Transverse colon (tissue), 4 donors: ENCODE results near the gene ZNF497. TPM values are rescaled to one million over a fixed set of nuclear protein-coding genes. Genes with fewer than 3 reads are reported as not detected.

Source experiments
- DNase-seq: peaks from one replicate; pipeline ENCODE4 v3.0.0-alpha.2; 2019
- H3K27ac ChIP-seq, 4 donors: fragments of 200-600 bp; sonication (generic); 2 replicates each; pipeline ENCODE4 v1.5.1; 2016 to 2018; ENCODE audit warnings: inconsistent platforms in 4 of 4
- H3K27me3 ChIP-seq: fragments of 200-600 bp; sonication (generic); 2 replicates; pipeline ENCODE4 v1.5.1; 2017; ENCODE audit warnings: inconsistent platforms
- H3K36me3 ChIP-seq, 4 donors: fragments of 200-600 bp; sonication (generic); 2 replicates each; pipeline ENCODE4 v1.5.1; 2017 to 2019; ENCODE audit warnings: inconsistent platforms in 4 of 4
- H3K4me1 ChIP-seq, 4 donors: fragments of 200-600 bp; sonication (generic); 2 replicates each; pipeline ENCODE4 v1.5.1; 2017 to 2020; ENCODE audit warnings: inconsistent platforms in 4 of 4
- H3K4me3 ChIP-seq, 4 donors: fragments of 200-600 bp; sonication (generic); 1 replicate in 1 of 4; 2 replicates in 3 of 4; pipeline versions ENCODE4 v1.5.1 to v1.6.1; 2017 to 2019; ENCODE audit warnings: inconsistent platforms in 4 of 4
- H3K9me3 ChIP-seq, 2 donors: fragments of 200-600 bp; sonication (generic); 2 replicates each; pipeline ENCODE4 v1.5.1; 2017 to 2019; ENCODE audit warnings: inconsistent platforms in 2 of 2
- CTCF ChIP-seq, 5 experiments: fragments of 200-600 bp in 3 of 5; fragments of 450-650 bp in 2 of 5; sonication (generic) in 3 of 5; IDR thresholded peaks; 1 replicate in 2 of 5; 2 replicates in 3 of 5; pipeline ENCODE4 v1.5.1; 2016 to 2017; ENCODE audit warnings: antibody characterized with exemption in 5 of 5, inconsistent platforms in 3 of 5, mild to moderate bottlenecking in 2 of 5, moderate library complexity in 1 of 5
- EP300 ChIP-seq: sonication (generic); formaldehyde crosslinking; IDR thresholded peaks from one replicate; pipeline ENCODE4 v1.6.1; 2017; ENCODE audit warnings: antibody characterized with exemption, low read depth
- POLR2A ChIP-seq: fragments of 450-650 bp; IDR thresholded peaks from one replicate; pipeline ENCODE4 v1.6.1; 2016; ENCODE audit warnings: antibody characterized with exemption, mild to moderate bottlenecking, moderate library complexity
- POLR2AphosphoS5 ChIP-seq, 3 donors: sonication (generic); formaldehyde crosslinking; IDR thresholded peaks; one replicate each; pipeline ENCODE4 v1.6.1; 2016; ENCODE audit warnings: antibody characterized with exemption in 3 of 3
- WGBS, 2 donors: methylation state at CpG; one replicate each; pipeline ENCODE4 v1.1.5; 2018; ENCODE audit warnings: low coverage in 1 of 2; 5-methylcytosine and 5-hydroxymethylcytosine counted together
- in situ Hi-C, 4 donors: fragments of 200-750 bp; cut with MboI; loops; one replicate each; pipeline versions ENCODE4 v1.15.0 to v1.15.1; 2017; ENCODE audit warnings: low sequenced_read_pairs in 3 of 4, low pct_ligation_motif_present in 1 of 4, low pct_unique_long_range_greater_than_20kb in 1 of 4
- intact Hi-C: fragments of 100-400 bp; cut with DNase I; formaldehyde crosslinking; loops from one replicate; pipeline ENCODE4 v1.15.1; 2023; ENCODE audit warnings: low total_unique reads
- total RNA-seq, 4 donors: library from RNA; depleted of rRNA; stranded (reverse); fragments of >200 nt; gene quantifications; one replicate each; pipeline ENCODE4 v1.1.0, GENCODE V29; 2016

Gene ZNF497
- total RNA-seq, 4 donors from 2014 or later, result 1.3 to 19.3 (median 4.2) TPM

DNA sequence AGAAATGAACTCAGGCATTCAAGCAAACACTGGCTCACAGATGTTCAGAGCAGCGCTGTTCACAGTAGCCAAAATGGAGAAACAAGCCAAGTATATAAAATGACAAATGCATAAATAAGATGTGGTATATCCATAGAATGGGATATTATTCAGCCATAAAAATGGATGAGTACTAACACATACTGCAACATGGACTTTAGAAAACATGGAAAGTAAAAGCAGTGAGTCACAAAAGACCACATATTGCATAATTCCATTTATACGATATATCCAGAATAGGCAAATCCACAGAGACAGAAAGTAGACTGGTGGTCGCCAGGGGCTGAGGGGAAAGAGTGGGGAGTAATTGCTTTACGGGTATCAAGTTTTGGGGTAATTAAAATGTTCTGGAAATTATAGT, 11.6 kb upstream of the ZNF497 start:
- in situ Hi-C loops, result no loop called here
- Histone ChIP-seq H3K36me3 (no peaks in the 10 kb centered on the region), H3K4me1 (no peaks in the 10 kb centered on the region), H3K9me3 (no peaks in the 10 kb centered on the region), H3K27ac (no peak overlapping the region), H3K27me3 (no peaks in the 10 kb centered on the region), H3K4me3 (no peak overlapping the region)
- no peak for DNase-seq
- intact Hi-C loops, result no loop called here
- whole genome bisulfite sequencing, 2 donors, result 82 to 90% methylated on average over 4 of the region's 4 CpGs
- TF ChIP-seq EP300 (no peak), POLR2AphosphoS5 (IDR thresholded peaks at IDR 0.05) (no peak), POLR2A (no peak), CTCF (IDR thresholded peaks at IDR 0.05) (no peak)

DNA sequence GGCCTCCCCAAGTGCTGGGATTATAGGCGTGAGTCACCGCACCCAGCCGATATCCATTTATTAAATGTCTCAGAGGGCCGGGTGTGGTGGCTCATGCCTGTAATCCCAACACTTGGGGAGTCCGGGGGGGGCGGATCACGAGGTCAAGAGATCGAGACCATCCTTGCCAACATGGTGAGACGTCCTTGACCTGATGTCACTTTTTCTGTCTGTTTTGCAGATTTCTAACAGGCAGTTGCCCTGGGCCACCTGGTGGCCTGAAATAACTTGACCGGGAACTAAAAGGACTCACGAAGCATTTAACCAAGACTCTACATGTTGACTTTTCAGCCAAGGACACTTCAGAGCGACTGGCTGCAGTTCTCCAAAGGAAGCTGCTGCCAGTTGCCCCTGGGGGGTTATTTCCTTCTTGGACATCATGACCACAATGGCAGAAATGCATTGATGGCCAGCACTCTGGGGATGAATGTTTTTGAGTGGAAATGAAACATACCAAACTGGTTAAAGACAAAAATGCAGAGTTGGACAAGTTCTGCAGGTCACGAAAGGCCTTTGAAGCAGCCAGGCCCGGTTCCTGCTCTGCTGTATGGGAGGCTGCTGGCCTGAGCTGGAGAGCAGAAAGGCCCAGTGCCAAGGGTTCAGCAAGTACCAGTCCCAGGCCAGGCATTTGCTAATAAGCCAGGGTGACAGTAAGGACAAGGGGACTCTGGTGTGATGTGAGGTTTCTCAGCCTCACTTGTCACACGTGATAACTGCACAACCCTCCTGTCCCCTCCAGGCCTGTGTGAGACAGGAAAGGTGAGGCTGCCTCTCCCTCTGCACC, 10.0 kb upstream of the ZNF497 start:
- H3K9me3 ChIP-seq, result no peaks in the 10 kb centered on the region
- in situ Hi-C loops, result no loop called here
- no peaks in the 10 kb centered on the region for H3K27me3 ChIP-seq
- DNase-seq, result no peak
- intact Hi-C loops, result no loop called here
- no peaks in the 10 kb centered on the region for H3K36me3 ChIP-seq
- no peaks in the 10 kb centered on the region for H3K4me1 ChIP-seq
- no peak overlapping the region for H3K4me3 ChIP-seq
- H3K27ac ChIP-seq, result no peak overlapping the region
- TF ChIP-seq POLR2AphosphoS5 (IDR thresholded peaks at IDR 0.05) (no peak), CTCF (IDR thresholded peaks at IDR 0.05) (no peak), EP300 (no peak)
- WGBS, 2 donors, result 81 to 87% methylated on average over 13 to 15 of the region's 15 CpGs

GRCh38 chr19:58368561-58369360, 6.2 kb upstream of the ZNF497 start:
- Histone ChIP-seq H3K4me3 (no peak overlapping the region), H3K27me3 (no peaks in the 10 kb centered on the region), H3K9me3 (no peaks in the 10 kb centered on the region), H3K27ac (no peak overlapping the region), H3K36me3 (no peaks in the 10 kb centered on the region), H3K4me1 (no peaks in the 10 kb centered on the region)
- WGBS, 2 donors, result 95% methylated on average over 46 of the region's 68 CpGs; no CpG with 5 or more reads in 1 of the 2 donors
- DNase-seq, result no peak
- intact Hi-C loops (no loop called here), in situ Hi-C loops (no loop called here)
- no peak for TF ChIP-seq EP300
- TF ChIP-seq POLR2AphosphoS5 (IDR thresholded peaks at IDR 0.05), result no peak
- TF ChIP-seq CTCF (IDR thresholded peaks at IDR 0.05), result no peak
- no peak for TF ChIP-seq POLR2A

DNA sequence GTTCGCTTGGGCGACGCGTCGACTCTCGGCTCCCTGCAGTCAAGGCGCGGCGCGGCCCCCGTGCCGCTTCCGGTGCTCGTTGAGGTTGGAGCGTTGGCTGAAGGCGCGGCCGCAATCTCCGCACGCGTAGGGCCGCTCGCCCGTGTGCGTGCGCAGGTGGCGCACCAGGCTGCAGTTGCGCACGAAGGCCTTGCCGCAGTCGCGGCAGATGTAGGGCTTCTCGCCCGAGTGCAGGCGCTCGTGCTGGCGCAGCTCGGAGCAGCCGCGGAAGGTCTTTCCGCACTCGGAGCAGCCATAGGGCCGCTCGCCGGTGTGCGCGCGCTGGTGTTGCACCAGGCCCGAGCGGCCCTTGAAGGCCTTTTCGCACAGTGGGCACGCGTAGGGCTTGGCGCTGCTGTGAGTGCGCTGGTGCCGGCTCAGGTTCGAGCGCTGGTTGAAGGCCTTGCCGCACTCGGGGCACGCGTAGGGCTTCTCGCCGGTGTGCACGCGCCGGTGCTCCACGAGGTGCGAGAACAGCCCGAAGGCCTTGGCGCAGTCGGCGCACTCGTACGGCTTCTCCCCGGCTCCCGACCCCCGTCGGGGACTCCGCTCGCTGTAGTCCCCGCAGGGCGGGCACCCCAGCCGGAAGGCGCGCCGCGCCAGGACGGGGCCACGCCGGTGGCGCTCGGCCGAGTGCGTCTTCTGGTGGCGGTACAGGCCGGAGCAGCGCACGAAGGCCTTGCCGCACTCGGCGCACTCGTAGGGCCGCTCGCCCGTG, 5.3 kb upstream of the ZNF497 start:
- H3K36me3 ChIP-seq, result no peaks in the 10 kb centered on the region
- no peaks in the 10 kb centered on the region for H3K9me3 ChIP-seq
- DNase-seq, result no peak
- no peak overlapping the region for H3K27ac ChIP-seq
- 92% methylated on average over 104 of the region's 106 CpGs; no CpG with 5 or more reads in 1 of the 2 donors for WGBS, 2 donors
- H3K27me3 ChIP-seq, result no peaks in the 10 kb centered on the region
- in situ Hi-C loops, result no loop called here
- no peak overlapping the region for H3K4me3 ChIP-seq
- TF ChIP-seq POLR2A (no peak), POLR2AphosphoS5 (IDR thresholded peaks at IDR 0.05) (no peak), CTCF (IDR thresholded peaks at IDR 0.05) (no peak), EP300 (no peak)
- intact Hi-C loops, result no loop called here
- H3K4me1 ChIP-seq, result no peaks in the 10 kb centered on the region
